Superior temporal gyrus (tissue), 1 donor: ENCODE results near the gene ASIC4.

Experiments used
- DNase-seq: peaks from one replicate; pipeline ENCODE4 v3.0.0-alpha.2; 2016; ENCODE audit errors: extremely low spot score

Gene ASIC4

GRCh38 chr2:219567791-219568361 is 53.6 kb downstream of the ASIC4 start:
- DNase-seq, result no peak

DNA sequence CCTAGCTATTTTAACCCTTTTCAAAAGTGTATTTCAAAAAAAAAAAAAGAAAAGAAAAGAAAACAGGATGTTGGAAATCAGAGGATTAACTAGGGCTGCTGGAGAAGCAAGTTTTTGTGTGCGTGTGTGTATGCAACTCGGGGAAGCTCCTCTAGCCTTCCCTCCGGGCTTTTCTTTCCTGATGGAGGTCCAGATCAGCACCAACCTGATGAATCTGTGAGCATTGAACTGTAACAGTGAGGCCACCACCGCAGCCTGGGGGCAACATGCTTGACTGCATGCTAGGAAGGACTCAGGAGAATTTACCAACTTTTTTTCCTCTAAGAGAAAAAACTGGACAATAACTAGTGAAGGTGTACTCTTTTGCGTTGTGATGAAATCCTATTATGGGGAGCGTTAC is 54.8 kb downstream of the ASIC4 start:
- no peak for DNase-seq

DNA sequence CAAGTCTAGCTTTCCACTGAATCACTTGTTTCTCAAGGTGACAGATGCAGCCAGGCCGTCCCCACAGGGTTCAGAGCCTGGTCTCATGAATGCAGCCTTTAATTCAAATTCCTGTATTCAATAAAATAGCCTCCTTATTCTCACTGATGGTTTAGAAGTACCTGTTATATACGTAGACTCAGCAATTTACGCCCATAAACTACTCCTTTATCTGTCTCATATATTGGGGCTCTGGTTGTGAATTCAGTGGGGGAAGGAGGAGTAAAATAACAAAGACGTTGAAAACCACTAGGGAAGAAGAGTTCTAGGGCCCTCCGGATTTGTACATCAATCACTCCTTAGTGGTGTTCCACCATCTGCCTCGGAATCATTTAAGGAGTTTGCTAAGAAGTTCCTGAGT is 55.4 kb downstream of the ASIC4 start:
- no peak for DNase-seq

- no peak for DNase-seq
These were observed 56.1 kb downstream of the ASIC4 start for GRCh38 chr2:219570194-219570923.

DNA sequence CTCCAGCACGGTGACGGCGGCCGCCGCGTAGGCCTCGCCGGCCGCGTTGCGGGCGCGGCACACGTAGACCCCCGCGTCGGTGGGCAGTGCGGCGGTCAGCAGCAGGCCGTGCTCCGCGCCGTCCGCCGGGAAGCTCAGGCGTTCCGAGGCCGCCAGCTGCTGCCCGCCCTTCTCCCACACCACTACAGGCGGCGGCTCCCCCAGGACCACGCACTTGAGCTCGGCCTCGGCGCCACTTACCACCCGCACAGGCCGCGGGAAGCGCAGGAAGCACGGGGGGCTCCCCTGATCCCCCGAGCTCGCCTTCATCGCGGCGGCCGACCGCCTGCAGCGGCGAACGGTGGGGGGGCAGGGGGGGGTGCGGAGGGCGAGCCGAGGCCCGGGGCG is 56.6 kb downstream of the ASIC4 start:
- no peak for DNase-seq

DNA sequence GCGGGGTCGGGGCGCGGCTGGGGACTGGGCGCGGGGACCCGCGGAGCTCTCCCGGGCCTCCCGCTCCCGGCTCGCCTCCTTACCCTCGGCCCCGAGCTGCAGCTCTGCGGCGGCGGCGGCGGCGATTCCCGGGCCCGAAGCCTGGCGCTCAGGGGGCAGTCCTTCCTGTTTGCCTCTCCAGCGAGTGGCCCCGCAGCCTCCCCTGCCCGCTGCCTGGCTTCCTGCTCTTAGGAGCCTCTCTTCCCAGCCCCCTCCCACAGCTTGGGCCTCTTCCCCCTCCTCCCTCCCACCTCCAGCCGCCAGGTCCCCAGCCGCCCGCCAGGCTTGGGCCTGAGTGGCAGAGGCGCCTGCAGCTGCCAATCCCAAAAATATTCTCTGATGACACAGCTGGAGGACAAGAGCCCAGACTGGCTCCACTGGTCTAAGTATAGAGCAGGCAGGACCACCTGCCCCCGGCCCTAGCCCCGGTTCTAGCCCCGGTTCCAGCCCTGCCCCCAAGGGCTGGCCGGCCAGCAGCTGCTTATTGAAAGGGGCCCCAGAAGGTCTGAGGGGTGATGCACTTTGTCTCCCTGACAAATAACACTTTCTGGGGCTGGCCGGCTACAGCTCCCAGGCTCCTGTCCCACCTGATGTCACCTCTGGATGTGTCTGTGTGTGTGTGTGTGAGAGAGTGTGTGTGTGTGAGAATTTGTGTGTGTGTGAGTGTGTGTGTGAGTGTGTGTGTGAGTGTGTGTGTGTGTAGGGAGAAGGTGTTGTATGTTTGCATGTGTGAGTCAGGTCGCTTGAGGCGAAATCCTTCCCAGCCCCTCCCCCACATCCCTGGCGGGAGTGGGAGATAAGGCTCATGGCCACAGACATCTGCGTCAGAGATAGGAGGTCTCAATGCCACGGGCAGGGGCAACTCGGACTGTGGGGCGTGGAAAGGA is 57.3 kb downstream of the ASIC4 start, which contains the start of gene OBSL1:
Gene OBSL1, minus strand, starts transcription at position 229 of the 926 bp plus-strand sequence. CDS start 307 bp downstream, outside the sequence.
- DNase-seq, result no peak

- DNase-seq, result no peak
These were observed 58.1 kb downstream of the ASIC4 start, which contains the start of gene INHA for GRCh38 chr2:219572237-219573001. INHA (plus strand) TSS chr2:219572310; CDS start chr2:219572375, 65 bp downstream.

DNA sequence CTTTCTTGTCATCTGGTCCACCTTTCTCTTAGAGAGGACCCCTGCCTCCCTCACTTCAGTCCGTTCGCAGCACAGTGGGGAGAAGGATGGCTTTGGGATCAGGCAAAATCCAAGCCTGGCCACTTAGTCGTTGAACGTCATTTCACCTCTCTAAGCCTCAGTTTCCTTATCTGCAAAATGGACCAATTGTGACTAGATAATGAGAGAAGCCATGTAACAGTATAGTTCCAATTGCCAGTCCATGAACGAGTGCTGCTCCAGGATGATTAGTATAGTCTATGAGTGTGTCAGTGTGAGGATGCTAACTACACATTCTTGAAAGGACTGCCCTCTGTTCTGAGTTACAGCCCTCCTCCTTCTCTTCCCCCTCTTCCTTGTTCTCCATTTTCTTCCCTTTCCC is 58.9 kb downstream of the ASIC4 start:
- no peak for DNase-seq

DNA sequence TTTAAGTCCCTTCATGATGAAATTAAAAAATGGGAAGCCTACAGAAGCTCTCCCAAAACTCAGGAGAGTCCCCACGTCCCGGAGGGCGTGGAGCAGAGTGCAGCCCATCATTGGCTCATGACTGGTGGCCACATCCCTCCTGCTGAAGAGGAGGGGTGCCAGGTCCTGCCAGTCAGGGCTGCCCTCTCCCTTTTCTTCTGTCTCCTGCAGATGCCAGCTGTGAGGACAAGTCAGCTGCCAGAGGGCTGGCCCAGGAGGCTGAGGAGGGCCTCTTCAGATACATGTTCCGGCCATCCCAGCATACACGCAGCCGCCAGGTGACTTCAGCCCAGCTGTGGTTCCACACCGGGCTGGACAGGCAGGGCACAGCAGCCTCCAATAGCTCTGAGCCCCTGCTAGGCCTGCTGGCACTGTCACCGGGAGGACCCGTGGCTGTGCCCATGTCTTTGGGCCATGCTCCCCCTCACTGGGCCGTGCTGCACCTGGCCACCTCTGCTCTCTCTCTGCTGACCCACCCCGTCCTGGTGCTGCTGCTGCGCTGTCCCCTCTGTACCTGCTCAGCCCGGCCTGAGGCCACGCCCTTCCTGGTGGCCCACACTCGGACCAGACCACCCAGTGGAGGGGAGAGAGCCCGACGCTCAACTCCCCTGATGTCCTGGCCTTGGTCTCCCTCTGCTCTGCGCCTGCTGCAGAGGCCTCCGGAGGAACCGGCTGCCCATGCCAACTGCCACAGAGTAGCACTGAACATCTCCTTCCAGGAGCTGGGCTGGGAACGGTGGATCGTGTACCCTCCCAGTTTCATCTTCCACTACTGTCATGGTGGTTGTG is 60.4 kb downstream of the ASIC4 start:
- DNase-seq, result no peak

- DNase-seq, result no peak
These were observed 61.6 kb downstream of the ASIC4 start for GRCh38 chr2:219575566-219576504.

DNA sequence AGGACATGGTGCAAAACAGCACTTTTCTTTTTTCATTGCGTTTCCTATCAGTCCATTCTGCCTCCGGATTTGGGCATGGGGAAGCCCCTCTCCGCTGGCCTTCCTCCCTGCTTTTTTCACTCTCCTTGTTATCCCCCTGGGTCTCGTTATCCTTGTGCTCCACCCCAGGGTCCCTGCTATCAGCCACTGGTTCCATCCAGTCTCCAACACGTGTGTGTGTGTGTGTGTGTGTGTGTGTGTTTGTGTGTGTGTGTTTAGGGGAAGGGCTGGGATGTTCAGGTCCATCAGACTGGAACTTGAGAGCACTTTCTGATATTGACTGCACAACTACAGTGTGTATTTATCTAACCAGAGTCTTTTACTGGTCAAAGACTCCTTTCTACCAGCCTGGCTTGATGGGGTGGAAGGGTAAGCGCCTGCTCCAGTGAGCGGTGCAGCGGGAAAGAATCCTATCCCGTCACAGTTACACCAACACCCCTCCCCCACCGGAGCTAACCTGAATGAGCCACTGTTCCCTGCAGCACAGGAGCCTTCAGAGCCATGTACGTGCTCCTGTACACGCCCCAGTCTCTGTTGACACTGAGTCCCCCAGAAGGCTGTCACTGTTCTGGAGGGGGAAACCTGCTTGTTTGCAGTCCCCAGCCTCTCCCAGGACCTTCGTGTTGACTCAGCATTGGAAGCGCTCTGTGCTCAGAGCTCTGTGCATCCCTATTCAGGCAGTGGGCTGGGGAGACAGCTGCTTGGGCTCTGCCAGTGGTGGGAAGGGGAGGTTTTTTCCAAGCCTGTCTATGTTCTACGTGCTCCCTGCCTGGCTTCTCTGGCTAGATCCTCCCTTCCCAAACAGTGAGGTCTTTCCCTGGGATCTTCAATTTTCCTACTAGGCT is 62.5 kb downstream of the ASIC4 start:
- peak; percentile 11 for DNase-seq

- DNase-seq, result no peak
These were observed 64.7 kb downstream of the ASIC4 start for GRCh38 chr2:219578811-219579613.

- no peak for DNase-seq
These were observed 67.1 kb downstream of the ASIC4 start for GRCh38 chr2:219581346-219581745.
